Bronchial epithelial cell (primary cell): Measurements from ENCODE around the gene CRP. TPM values are rescaled to one million over a fixed set of nuclear protein-coding genes. Genes with fewer than 3 reads are reported as not detected.

Source experiments
- DNase-seq: peaks from one replicate; pipeline ENCODE4 v3.0.0-alpha.2; 2010; ENCODE audit warnings: low read depth
- FAIRE-seq: peaks from 2 replicates; lab custom pipeline; 2011; peaks lifted over from hg19 to GRCh38; lab: Jason Lieb, UNC
- H3K27me3 ChIP-seq: 2 replicates; pipeline ENCODE4 v1.5.1; 2011; ENCODE audit warnings: low read length; ENCODE audit not compliant: control insufficient read depth, insufficient read depth
- H3K36me3 ChIP-seq: 2 replicates; pipeline ENCODE4 v1.5.1; 2011; ENCODE audit warnings: low read length; ENCODE audit not compliant: control insufficient read depth, insufficient read depth
- H3K4me3 ChIP-seq: 2 replicates; pipeline ENCODE4 v1.5.1; 2011; ENCODE audit warnings: mild to moderate bottlenecking, low read depth, low read length, control low read depth
- CTCF ChIP-seq: IDR thresholded peaks from 2 replicates; pipeline ENCODE4 v1.5.1; 2011; ENCODE audit warnings: mild to moderate bottlenecking, moderate library complexity, low read length, control low read depth, inconsistent platforms; ENCODE audit not compliant: insufficient read depth, severe bottlenecking
- total RNA-seq: library from RNA; depleted of rRNA; stranded (reverse); fragments of >200 nt; gene quantifications from 2 replicates; pipeline ENCODE4 v1.2.1, GENCODE V29; 2014

The CRP gene
- total RNA-seq, 1 donor from 2014 or later = not detected

- Histone ChIP-seq H3K27me3 (no peaks in the 10 kb centered on the region), H3K4me3 (no peak overlapping the region), H3K36me3 (no peaks in the 10 kb centered on the region)
- TF ChIP-seq CTCF = no peak
- FAIRE-seq (no peak), DNase-seq (no peak)
Observed at GRCh38 chr1:159669338-159669737, 45.1 kb downstream of the CRP start.

GRCh38 chr1:159668739-159669138 lies 45.6 kb downstream of the CRP start:
- TF ChIP-seq CTCF = no peak
- FAIRE-seq = no peak
- Histone ChIP-seq H3K36me3 (no peaks in the 10 kb centered on the region), H3K27me3 (no peaks in the 10 kb centered on the region), H3K4me3 (no peak overlapping the region)
- DNase-seq = no peak

GRCh38 chr1:159664247-159664646 lies 50.1 kb downstream of the CRP start:
- H3K36me3 ChIP-seq = no peaks in the 10 kb centered on the region
- no peak overlapping the region for H3K4me3 ChIP-seq
- FAIRE-seq (no peak), DNase-seq (no peak)
- no peaks in the 10 kb centered on the region for H3K27me3 ChIP-seq
- TF ChIP-seq CTCF = no peak

GRCh38 chr1:159663552-159663951 lies 50.8 kb downstream of the CRP start:
- FAIRE-seq (no peak), DNase-seq (no peak)
- H3K4me3 ChIP-seq = no peak overlapping the region
- TF ChIP-seq CTCF = no peak
- no peaks in the 10 kb centered on the region for H3K36me3 ChIP-seq
- H3K27me3 ChIP-seq = no peaks in the 10 kb centered on the region

Other genes starting within 250 kb of the CRP start
- not detected in 2 replicates for gene OR10J5, start 178.6 kb downstream of the CRP start, total RNA-seq
- not detected in 2 replicates for gene APCS, start 126.8 kb downstream of the CRP start, total RNA-seq
- gene DUSP23, start 66.4 kb upstream of the CRP start, total RNA-seq = 53.5 and 72.7 TPM in 2 replicates
- gene FCRL6, start 87.8 kb upstream of the CRP start, total RNA-seq = 0.13 TPM in 1 of 2 replicates, not detected in the other
- gene SLAMF8, start 112.3 kb upstream of the CRP start, total RNA-seq = not detected in 2 replicates
- not detected in 2 replicates for gene VSIG8, start 148.1 kb upstream of the CRP start, total RNA-seq
- 0.53 and 0.90 TPM in 2 replicates for gene CFAP45, start 185.6 kb upstream of the CRP start, total RNA-seq
- gene TAGLN2, start 210.9 kb upstream of the CRP start, total RNA-seq = 265 and 283 TPM in 2 replicates
- gene IGSF9, start 231.0 kb upstream of the CRP start, total RNA-seq = 6.3 and 16.8 TPM in 2 replicates
- gene SLAMF9, start 239.6 kb upstream of the CRP start, total RNA-seq = 10.0 and 16.6 TPM in 2 replicates